Stomach (tissue), 4 donors: ENCODE results near the gene MTA2.

Source experiments
- CTCF ChIP-seq, 7 experiments: fragments of 450-650 bp in 4 of 7; fragments of 200-600 bp in 3 of 7; sonication (generic) in 3 of 7; IDR thresholded peaks; one replicate each; pipeline ENCODE4 v1.5.1; 2016 to 2019; ENCODE audit warnings: antibody characterized with exemption in 7 of 7, control low read depth in 2 of 7, mild to moderate bottlenecking in 1 of 7
- EP300 ChIP-seq: sonication (generic); formaldehyde crosslinking; IDR thresholded peaks from one replicate; pipeline ENCODE4 v1.6.1; 2017; ENCODE audit warnings: antibody characterized with exemption

- TF ChIP-seq EP300: no peak
- no peak for TF ChIP-seq CTCF (IDR thresholded peaks at IDR 0.05)
These were observed 13.9 kb upstream of the MTA2 start for GRCh38 chr11:62615521-62615920.
